CD4-positive, alpha-beta T cell (primary cell): ENCODE measurements around the gene KLHL3. TPM values are rescaled to one million over a fixed set of nuclear protein-coding genes. Genes with fewer than 3 reads are reported as not detected.
A peak's percentile ranks its signal among the peaks of the same experiment; 100 is the strongest.

Experiments used
- ATAC-seq: fragments of 200-7000 bp; cut with Tn5 transposase; one replicate; pipeline ENCODE4 v1.10.0; 2022; ENCODE audit warnings: mild to moderate bottlenecking; ENCODE audit not compliant: poor library complexity
- CTCF ChIA-PET: fragments of 350-600 bp; sonication (Branson Sonifier 250); formaldehyde crosslinking; loops from one replicate; lab custom pipeline; 2021; ENCODE audit warnings: antibody characterized with exemption, inconsistent platforms; lab: Charles Lee
- POLR2A ChIA-PET: fragments of 350-600 bp; sonication (Branson Sonifier 250); formaldehyde crosslinking; loops from one replicate; lab custom pipeline; 2021; ENCODE audit warnings: antibody characterized with exemption, inconsistent platforms; lab: Charles Lee
- DNase-seq, 14 experiments: peaks; one replicate each; pipeline ENCODE4 v3.0.0-alpha.2; 2013 to 2020; ENCODE audit warnings: mixed read lengths in 2 of 14
- H3K27ac ChIP-seq, 2 donors: one replicate each; pipeline versions ENCODE4 v1.5.1 to v1.7.0; 2013; ENCODE audit warnings: low read length in 2 of 2, low read depth in 1 of 2, mild to moderate bottlenecking in 1 of 2
- H3K27me3 ChIP-seq, 2 experiments: 1 replicate in 1 of 2; 2 replicates in 1 of 2; pipeline versions ENCODE4 v1.6.1 to v1.7.0; 2013; ENCODE audit warnings: low read length in 2 of 2, control low read depth in 1 of 2, mild to moderate bottlenecking in 1 of 2, moderate library complexity in 1 of 2; ENCODE audit not compliant: insufficient read depth in 2 of 2, control insufficient read depth in 1 of 2
- H3K36me3 ChIP-seq: one replicate; pipeline ENCODE4 v1.6.1; 2013; ENCODE audit warnings: low read length, control low read depth; ENCODE audit not compliant: insufficient read depth
- H3K4me1 ChIP-seq: one replicate; pipeline ENCODE4 v1.6.1; 2013; ENCODE audit warnings: low read length, control low read depth; ENCODE audit not compliant: insufficient read depth
- H3K4me3 ChIP-seq: one replicate; pipeline ENCODE4 v1.5.1; 2013; ENCODE audit warnings: mild to moderate bottlenecking, low read length, moderate library complexity
- H3K9me3 ChIP-seq, 2 experiments: 1 replicate in 1 of 2; 2 replicates in 1 of 2; pipeline versions ENCODE4 v1.6.1 to v1.7.0; 2013; ENCODE audit warnings: low read length in 2 of 2, mild to moderate bottlenecking in 2 of 2, control low read depth in 1 of 2, moderate library complexity in 1 of 2; ENCODE audit not compliant: control insufficient read depth in 1 of 2, insufficient read depth in 1 of 2
- H3K27ac Mint-ChIP-seq: one replicate; pipeline ENCODE4 v1.8.0; 2020; ENCODE audit warnings: mixed read lengths
- H3K27me3 Mint-ChIP-seq: one replicate; pipeline ENCODE4 v1.8.0; 2021; ENCODE audit warnings: mixed read lengths
- H3K36me3 Mint-ChIP-seq: one replicate; pipeline ENCODE4 v1.8.0; 2021; ENCODE audit warnings: low read depth, mixed read lengths
- H3K4me1 Mint-ChIP-seq: one replicate; pipeline ENCODE4 v1.8.0; 2021; ENCODE audit warnings: low read depth, mixed read lengths
- H3K4me3 Mint-ChIP-seq: one replicate; pipeline ENCODE4 v1.8.0; 2020; ENCODE audit warnings: mild to moderate bottlenecking, mixed read lengths
- H3K9me3 Mint-ChIP-seq: one replicate; pipeline ENCODE4 v1.8.0; 2020; ENCODE audit warnings: mixed read lengths
- intact Hi-C, 2 experiments: fragments of 100-400 bp; cut with DNase I in 1 of 2; cut with micrococcal nuclease in 1 of 2; formaldehyde crosslinking; loops; one replicate each; pipeline versions ENCODE4 v1.15.1 to v1.9.0; 2023 to 2025; cut with DNase I, micrococcal nuclease
- total RNA-seq, 174 experiments: library from RNA in 2 of 174; stranded (reverse) in 2 of 174; gene quantifications; one replicate each; pipeline ENCODE4 v1.2.3 and lab custom pipeline; 2021 to 2026
- TF ChIP-seq, protein P1 (sequence below): fragments of 200-600 bp; IDR thresholded peaks from one replicate; pipeline ENCODE4 v1.8.0; 2022; ENCODE audit warnings: antibody characterized with exemption, mild to moderate bottlenecking

Gene KLHL3
- total RNA-seq, 2 experiments from 2014 or later = 22.0 to 25.9 TPM

DNA sequence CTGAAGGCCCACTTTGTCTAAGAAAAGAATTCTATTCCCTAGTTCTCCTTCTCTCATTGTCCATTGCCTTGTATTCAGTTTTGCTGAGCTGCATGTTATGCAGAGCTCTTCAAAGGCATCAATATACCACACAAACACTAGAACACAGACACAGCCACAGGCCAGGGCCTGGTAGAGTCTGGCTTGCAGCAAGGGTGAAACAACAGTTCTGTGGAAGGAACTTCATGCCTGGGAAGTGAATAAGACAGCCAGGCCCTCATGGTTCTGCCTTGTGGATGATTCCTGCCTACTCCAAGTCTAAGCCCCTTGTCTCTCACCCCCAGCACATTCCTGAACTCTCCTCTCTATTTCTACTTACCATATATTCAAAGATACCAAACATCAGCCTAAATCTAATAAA, 30.8 kb downstream of the KLHL3 start:
- Mint-ChIP-seq H3K36me3 (peaks cover 87% of the 10 kb centered on the region), H3K27ac (no peak overlapping the region), H3K9me3 (no peaks in the 10 kb centered on the region), H3K4me1 (peaks cover 7% of the 10 kb centered on the region), H3K4me3 (no peak overlapping the region), H3K27me3 (no peaks in the 10 kb centered on the region)
- CTCF ChIA-PET = no interaction called here
- no peak for DNase-seq
- intact Hi-C loops = no loop called here
- no peaks in the 10 kb centered on the region for H3K9me3 ChIP-seq
- ATAC-seq = no peak
- H3K27ac ChIP-seq = no peak overlapping the region
- TF ChIP-seq, protein P1, sequence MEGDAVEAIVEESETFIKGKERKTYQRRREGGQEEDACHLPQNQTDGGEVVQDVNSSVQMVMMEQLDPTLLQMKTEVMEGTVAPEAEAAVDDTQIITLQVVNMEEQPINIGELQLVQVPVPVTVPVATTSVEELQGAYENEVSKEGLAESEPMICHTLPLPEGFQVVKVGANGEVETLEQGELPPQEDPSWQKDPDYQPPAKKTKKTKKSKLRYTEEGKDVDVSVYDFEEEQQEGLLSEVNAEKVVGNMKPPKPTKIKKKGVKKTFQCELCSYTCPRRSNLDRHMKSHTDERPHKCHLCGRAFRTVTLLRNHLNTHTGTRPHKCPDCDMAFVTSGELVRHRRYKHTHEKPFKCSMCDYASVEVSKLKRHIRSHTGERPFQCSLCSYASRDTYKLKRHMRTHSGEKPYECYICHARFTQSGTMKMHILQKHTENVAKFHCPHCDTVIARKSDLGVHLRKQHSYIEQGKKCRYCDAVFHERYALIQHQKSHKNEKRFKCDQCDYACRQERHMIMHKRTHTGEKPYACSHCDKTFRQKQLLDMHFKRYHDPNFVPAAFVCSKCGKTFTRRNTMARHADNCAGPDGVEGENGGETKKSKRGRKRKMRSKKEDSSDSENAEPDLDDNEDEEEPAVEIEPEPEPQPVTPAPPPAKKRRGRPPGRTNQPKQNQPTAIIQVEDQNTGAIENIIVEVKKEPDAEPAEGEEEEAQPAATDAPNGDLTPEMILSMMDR = no peak
- POLR2A ChIA-PET = no interaction called here
- peaks cover 8% of the 10 kb centered on the region for H3K36me3 ChIP-seq
- H3K4me3 ChIP-seq = no peak overlapping the region
- H3K27me3 ChIP-seq = no peaks in the 10 kb centered on the region
- no peaks in the 10 kb centered on the region for H3K4me1 ChIP-seq

DNA sequence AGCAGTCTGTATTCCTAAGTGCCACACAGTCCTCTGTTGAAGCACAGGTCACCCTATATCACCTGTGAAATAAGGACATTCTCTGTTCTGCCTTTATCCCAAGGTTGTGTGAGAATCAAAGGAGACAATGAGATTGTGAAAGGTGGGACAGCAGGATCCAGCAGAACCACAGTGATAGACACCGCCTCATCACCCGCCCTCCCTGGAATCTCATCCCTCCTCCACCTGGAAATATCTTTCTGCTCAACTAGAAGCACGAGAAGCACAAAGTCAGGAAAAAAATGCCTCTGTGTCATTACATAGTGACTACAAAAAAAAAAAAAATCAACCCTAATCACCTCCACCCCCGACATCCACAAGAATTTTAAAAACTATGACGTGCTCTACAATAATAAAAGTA, 32.3 kb downstream of the KLHL3 start:
- Mint-ChIP-seq H3K27ac (no peak overlapping the region), H3K9me3 (no peaks in the 10 kb centered on the region), H3K36me3 (peaks cover 79% of the 10 kb centered on the region), H3K27me3 (no peaks in the 10 kb centered on the region), H3K4me3 (no peak overlapping the region), H3K4me1 (peaks cover 17% of the 10 kb centered on the region)
- DNase-seq (no peak), ATAC-seq (no peak)
- Histone ChIP-seq H3K4me1 (no peaks in the 10 kb centered on the region), H3K4me3 (no peak overlapping the region), H3K27me3 (no peaks in the 10 kb centered on the region), H3K36me3 (peaks cover under 1% of the 10 kb centered on the region), H3K27ac (no peak overlapping the region), H3K9me3 (no peaks in the 10 kb centered on the region)
- intact Hi-C loops = no loop called here
- ChIA-PET POLR2A (no interaction called here), CTCF (no interaction called here)
- TF ChIP-seq, protein P1 = no peak

DNA sequence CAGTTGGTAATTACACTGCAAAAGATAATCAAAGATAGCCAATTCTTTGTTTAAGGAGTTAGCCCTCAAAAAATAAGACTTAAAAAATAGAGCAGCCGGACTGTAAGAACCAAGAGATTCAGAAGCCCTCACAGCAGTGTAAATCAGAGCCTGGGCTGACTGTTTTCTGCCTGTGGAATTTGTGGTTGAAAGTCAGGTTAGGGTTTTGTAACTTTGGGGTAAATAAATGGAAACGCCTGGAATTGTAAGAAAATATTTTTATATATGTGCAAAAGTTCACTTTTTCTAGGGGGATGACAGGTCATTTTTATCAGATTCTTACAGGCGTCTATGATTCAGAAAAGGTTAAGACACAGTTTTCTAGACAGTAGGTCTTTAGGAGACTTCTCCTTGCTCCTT, 35.6 kb downstream of the KLHL3 start:
- DNase-seq (no peak), ATAC-seq (no peak)
- TF ChIP-seq, protein P1 = no peak
- H3K9me3 Mint-ChIP-seq = no peaks in the 10 kb centered on the region
- Histone ChIP-seq H3K27me3 (no peaks in the 10 kb centered on the region), H3K4me1 (peaks cover 30% of the 10 kb centered on the region), H3K36me3 (no peaks in the 10 kb centered on the region), H3K27ac (no peak overlapping the region), H3K9me3 (no peaks in the 10 kb centered on the region), H3K4me3 (no peak overlapping the region)
- intact Hi-C loops = no loop called here
- H3K27me3 Mint-ChIP-seq = no peaks in the 10 kb centered on the region
- peaks cover 47% of the 10 kb centered on the region for H3K4me1 Mint-ChIP-seq
- no peak overlapping the region for H3K4me3 Mint-ChIP-seq
- peaks cover 69% of the 10 kb centered on the region for H3K36me3 Mint-ChIP-seq
- POLR2A ChIA-PET = no interaction called here
- H3K27ac Mint-ChIP-seq = peak overlapping the region; percentile 88
- CTCF ChIA-PET = no interaction called here
